Posterior vena cava (tissue), 2 donors: ENCODE data around the gene BICC1. TPM values are rescaled to one million over a fixed set of nuclear protein-coding genes. Genes with fewer than 3 reads are reported as not detected.

Source experiments
- DNase-seq: peaks from one replicate; pipeline ENCODE4 v3.0.0-alpha.2; 2020; ENCODE audit warnings: low spot score
- intact Hi-C, 2 donors: fragments of 100-400 bp; cut with DNase I; formaldehyde crosslinking; loops; one replicate each; pipeline versions ENCODE4 v1.14.1 to v1.14.2; 2022 to 2023
- long read RNA-seq, 2 donors: library from polyadenylated mRNA; unstranded; transcript quantifications; one replicate each; pipeline ENCODE4 v2.0.0, GENCODE V29; 2020 to 2021
- total RNA-seq, 2 donors: library from RNA; stranded (reverse); fragmentation: NEBNext Ultra II Directional; extraction: Animal tissue kit (Norgen Biotek cat#: 25700); gene quantifications; one replicate each; pipeline ENCODE4 v1.2.1, GENCODE V29; 2021
- donor health status: DM: yes; HTN: yes; CAD: no.
- donor health status: DM: yes; HTN: yes; CAD: no.

BICC1 gene
- 10 to 100 TPM; 28.5 to 46.5 TPM for total RNA-seq
- long read RNA-seq, donor 1, partial matches to known transcripts: 6 of 16 reads
- long read RNA-seq, donor 1, other reads (novel, unspliced or antisense): 10 of 16 reads
- long read RNA-seq, donor 2, partial matches to known transcripts: 2 of 9 reads
- long read RNA-seq, donor 2, other reads (novel, unspliced or antisense): 7 of 9 reads

- intact Hi-C loops: no loop called here
- DNase-seq: peak; percentile 82
Measured at GRCh38 chr10:58512491-58513187, at the start of gene BICC1. BICC1 (plus strand) TSS chr10:58512872; CDS start chr10:58513144, 272 bp downstream.

GRCh38 chr10:58464956-58465355 lies 47.7 kb upstream of the BICC1 start:
- DNase-seq: no peak
- intact Hi-C loops: no loop called here

GRCh38 chr10:58465629-58466028 lies 47.0 kb upstream of the BICC1 start:
- intact Hi-C loops: no loop called here
- no peak for DNase-seq

- intact Hi-C loops: no loop called here
- DNase-seq: no peak
Measured at GRCh38 chr10:58467931-58468635, 44.6 kb upstream of the BICC1 start.

- intact Hi-C loops: no loop called here
- no peak for DNase-seq
Measured at GRCh38 chr10:58473976-58474375, 38.7 kb upstream of the BICC1 start.

- intact Hi-C loops: no loop called here
- no peak for DNase-seq
Measured at GRCh38 chr10:58475322-58476277, 37.1 kb upstream of the BICC1 start.

- intact Hi-C loops: no loop called here
- DNase-seq: peak; percentile 79
Measured at GRCh38 chr10:58477122-58477521, 35.5 kb upstream of the BICC1 start.

- intact Hi-C loops: no loop called here
- DNase-seq: no peak
Measured at GRCh38 chr10:58477902-58478301, 34.8 kb upstream of the BICC1 start.

- DNase-seq: no peak
- intact Hi-C loops: no loop called here
Measured at GRCh38 chr10:58479045-58479444, 33.6 kb upstream of the BICC1 start.

GRCh38 chr10:58480321-58480720 lies 32.4 kb upstream of the BICC1 start:
- intact Hi-C loops: no loop called here
- DNase-seq: no peak

- intact Hi-C loops: no loop called here
- no peak for DNase-seq
Measured at GRCh38 chr10:58481569-58482109, 31.0 kb upstream of the BICC1 start.

GRCh38 chr10:58486821-58487220 lies 25.9 kb upstream of the BICC1 start:
- intact Hi-C loops: no loop called here
- DNase-seq: no peak

- no peak for DNase-seq
- intact Hi-C loops: no loop called here
Measured at GRCh38 chr10:58488921-58489320, 23.8 kb upstream of the BICC1 start.

GRCh38 chr10:58502956-58503355 lies 9.7 kb upstream of the BICC1 start:
- intact Hi-C loops: no loop called here

GRCh38 chr10:58508316-58508715 lies 4.4 kb upstream of the BICC1 start:
- intact Hi-C loops: no loop called here

More at GRCh38 chr10:58502956-58503355, 9.7 kb upstream of the BICC1 start:
- DNase-seq: no peak

GRCh38 chr10:58511765-58512490 lies 744 bp upstream of the BICC1 start:
- intact Hi-C loops: no loop called here
- peak; percentile 76 for DNase-seq

More at GRCh38 chr10:58508316-58508715, 4.4 kb upstream of the BICC1 start:
- no peak for DNase-seq

- peak; percentile 85 for DNase-seq
Measured at GRCh38 chr10:58513188-58514110, 777 bp downstream of the BICC1 start.

More at GRCh38 chr10:58513188-58514110, 777 bp downstream of the BICC1 start:
- intact Hi-C loops: no loop called here
